Activated CD4-positive, alpha-beta T cell treated with anti-CD3 and anti-CD28 coated beads for 4 hours (primary cell): ENCODE data around the gene STK24.
"Not testable (repeated sequence)": the region's sequence is repeated elsewhere in the genome, so short reads cannot be mapped to it uniquely, and the experiment has no call there.

Source experiments
- DNase-seq, 2 donors: peaks; one replicate each; pipeline ENCODE4 v3.0.0-alpha.2; 2020

Gene STK24

DNA sequence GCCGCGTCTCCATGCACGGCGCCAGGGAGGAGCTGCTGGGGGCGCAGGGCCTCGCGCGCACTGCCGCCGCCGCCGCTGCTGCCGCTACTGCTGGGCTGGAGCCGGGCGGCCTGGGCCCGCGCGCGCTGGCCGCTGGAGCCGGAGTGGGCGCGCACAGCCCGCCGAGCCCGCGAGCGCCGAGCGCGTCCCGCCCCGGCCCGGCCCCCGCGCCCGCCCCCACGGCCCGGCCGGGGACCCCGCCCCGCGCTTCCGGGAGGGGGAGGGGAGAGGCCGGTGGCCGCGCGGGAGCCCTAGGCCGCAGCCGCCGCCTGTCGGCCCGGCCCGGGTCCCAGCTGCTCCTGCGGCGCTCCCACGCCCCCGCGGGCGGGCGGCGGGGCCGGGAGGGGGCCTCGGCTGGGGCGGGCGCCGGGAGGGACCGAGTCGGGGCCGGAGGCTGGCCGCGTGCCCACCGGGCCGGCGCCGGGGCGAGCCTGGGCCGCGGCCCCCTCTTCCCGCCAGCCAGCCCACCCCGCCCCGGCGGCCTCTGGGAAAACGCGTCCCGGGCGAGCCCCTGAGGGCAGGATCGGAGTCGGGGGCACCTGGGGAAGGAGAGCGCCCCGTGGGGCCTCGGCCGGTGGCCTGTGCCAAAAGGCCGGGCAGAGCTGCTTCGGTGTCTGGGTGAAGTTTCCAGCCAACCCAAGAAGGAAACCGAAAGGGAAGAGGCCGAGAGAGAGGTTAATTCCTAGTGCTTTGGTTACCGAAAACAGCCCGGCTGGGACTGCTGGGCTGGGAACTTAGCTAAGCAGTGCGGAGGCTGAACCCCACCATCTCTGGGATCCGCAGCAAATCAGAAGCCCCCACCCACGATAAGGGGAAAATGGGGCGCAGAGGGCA is at the start of gene STK24:
Gene STK24 (minus strand): TSS at position 145 of the 873 bp plus-strand sequence. CDS start 321 bp downstream, outside the sequence.
- DNase-seq: peak; percentile 50 to 57

DNA sequence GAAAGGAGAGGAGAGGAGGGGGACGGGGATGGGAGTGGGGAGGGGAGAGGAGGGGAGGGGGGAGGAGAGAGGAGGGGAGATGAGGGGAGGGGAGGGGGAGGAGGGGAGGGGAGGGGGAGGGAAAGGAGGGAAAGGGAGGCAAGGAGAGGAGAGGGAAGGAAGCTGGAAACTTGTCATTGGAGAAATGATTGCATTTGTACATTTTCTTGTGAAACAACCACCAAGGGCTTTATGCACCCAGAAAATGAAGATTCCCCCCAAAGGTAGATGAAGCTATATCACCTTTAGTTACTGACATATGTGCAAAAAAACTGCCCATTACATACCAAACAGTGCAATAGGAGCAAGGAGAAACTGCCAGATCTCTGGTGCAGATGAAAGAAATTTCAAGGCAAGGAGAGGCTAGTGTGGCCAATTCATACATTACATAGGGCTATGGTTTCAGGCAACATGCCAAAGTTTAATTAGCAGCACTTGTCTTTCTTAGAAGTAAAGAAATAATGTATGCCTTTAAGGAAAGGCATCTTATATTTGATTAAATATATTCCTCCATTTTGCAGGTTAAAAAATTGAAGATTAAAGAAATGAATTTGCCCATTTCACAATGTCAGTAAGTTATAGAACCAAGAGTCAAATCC is 49.5 kb upstream of the STK24 start:
- DNase-seq: no peak

GRCh38 chr13:98624589-98624988 is 47.7 kb upstream of the STK24 start:
- DNase-seq: not testable (repeated sequence)

DNA sequence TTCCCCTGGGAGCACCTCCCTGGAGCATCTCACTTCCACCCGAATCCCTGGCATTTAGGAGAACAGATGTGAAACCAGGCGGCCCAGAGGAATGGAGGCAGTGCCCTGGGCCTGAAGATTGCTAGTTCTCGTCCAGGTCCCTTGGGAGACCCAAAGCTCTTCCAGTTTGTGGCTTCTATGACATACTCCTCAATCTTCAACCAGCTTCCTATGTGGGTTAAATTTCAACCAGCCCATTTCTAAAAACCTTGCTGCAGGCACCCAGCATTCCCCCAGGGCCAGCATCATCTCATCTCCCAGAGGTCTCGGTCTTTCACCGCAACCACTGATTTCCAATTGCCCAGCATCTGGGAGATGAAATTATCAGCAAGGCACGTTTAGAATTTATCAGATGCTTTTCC is 46.0 kb upstream of the STK24 start:
- no peak for DNase-seq

- DNase-seq: no peak
Observed at GRCh38 chr13:98619556-98619955, 42.6 kb upstream of the STK24 start.

- DNase-seq: not testable (repeated sequence)
Observed at GRCh38 chr13:98615595-98615994, 38.7 kb upstream of the STK24 start.

GRCh38 chr13:98613591-98613990 is 36.7 kb upstream of the STK24 start:
- DNase-seq: no peak

DNA sequence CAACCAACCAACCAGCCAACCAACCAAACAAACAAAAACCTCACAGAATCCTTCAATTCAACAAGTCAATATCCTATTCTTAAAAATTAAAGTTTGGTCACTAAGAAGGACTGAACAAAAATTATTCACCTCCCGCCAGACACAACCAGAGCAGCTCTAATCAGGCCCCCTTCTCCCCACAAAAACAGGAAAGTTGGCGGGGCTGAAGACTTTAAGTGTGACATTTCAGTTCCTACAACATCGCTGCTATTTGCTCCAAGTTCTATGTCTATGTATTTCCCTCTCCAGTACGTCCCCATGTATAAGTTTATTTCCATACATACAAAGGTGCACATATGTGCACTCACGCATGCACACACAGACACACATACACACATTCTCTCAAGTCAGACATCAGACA is 32.8 kb upstream of the STK24 start:
- DNase-seq: no peak

GRCh38 chr13:98606296-98606695 is 29.4 kb upstream of the STK24 start:
- no peak for DNase-seq

GRCh38 chr13:98599502-98600328 is 22.8 kb upstream of the STK24 start:
- DNase-seq: no peak

DNA sequence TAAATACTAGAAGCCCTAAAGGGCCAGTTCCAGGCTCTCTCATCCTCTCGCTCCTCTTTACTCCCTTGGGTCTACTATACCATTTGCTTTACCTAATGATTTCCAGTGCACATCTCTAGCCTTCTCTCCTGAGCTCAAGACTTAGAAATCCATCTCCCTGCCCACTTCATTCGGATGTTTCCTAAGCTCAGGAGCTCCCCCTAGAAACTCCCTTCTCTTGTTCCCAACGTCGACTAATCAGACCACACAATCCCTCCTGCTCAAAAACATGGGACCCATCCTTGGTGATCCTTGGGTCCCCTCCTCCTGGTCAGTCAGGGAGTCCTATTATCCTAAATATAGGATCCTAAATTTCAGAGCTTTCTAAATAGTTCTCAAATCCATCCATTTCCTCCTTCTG is 21.1 kb upstream of the STK24 start:
- no peak for DNase-seq

GRCh38 chr13:98595134-98595533 is 18.2 kb upstream of the STK24 start:
- no peak for DNase-seq

GRCh38 chr13:98592362-98592732 is 15.4 kb upstream of the STK24 start:
- no peak for DNase-seq

DNA sequence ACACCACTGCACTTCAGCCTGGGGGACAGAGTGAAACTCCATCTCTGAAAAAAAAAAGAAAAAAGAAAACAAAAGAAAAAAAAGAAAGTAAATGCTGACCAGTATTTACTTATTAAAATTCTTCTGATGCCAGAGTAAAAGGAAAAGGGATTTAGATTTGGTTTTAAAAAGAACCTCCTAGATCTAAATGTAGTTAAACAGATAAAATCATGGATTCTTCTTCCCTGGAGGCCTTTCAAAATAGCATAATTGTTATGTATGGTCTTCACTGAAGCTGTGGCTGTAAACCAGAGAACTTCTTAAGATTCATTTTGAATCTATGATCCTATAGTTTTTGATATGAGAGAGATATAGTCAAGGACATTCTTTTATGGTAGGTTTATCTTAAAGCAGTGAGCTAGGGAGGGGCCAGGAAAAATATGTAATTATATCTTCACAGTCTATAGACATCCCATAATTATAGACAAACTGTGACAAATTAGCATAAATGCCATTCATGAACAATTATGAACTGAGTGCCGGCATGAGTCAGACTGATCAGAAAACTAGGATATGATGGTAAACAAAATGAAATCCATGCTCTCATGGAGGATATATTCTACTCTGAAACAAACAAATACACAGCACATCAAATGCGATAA is 14.9 kb upstream of the STK24 start:
- no peak for DNase-seq

DNA sequence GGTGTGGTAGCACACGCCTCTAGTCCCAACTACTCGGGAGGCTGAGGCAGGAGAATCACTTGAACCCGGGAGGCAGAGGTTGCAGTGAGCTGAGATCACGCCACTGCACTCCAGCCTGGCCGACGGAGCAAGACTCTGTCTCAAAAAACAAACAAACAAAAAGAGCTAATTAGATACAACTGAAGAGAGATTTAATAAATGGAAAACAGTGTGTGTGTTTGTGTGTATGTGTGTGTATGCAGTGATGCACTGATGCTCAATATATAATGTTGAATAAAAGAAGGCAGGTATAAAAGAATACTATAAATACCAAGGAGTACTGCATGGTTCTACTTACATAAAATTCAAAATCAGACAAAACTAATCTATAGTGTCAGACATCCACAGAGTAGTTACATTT is 13.6 kb upstream of the STK24 start:
- not testable (repeated sequence) for DNase-seq

- DNase-seq: not testable (repeated sequence)
Observed at GRCh38 chr13:98589516-98589915, 12.6 kb upstream of the STK24 start.

GRCh38 chr13:98586400-98587345 is 9.8 kb upstream of the STK24 start:
- no peak for DNase-seq

- DNase-seq: no peak
Observed at GRCh38 chr13:98585946-98586345, 9.0 kb upstream of the STK24 start.

GRCh38 chr13:98585398-98585754 is 8.5 kb upstream of the STK24 start:
- DNase-seq: no peak

- no peak for DNase-seq
Observed at GRCh38 chr13:98584668-98585397, 7.9 kb upstream of the STK24 start.

- no peak for DNase-seq
Observed at GRCh38 chr13:98582947-98583346, 6.0 kb upstream of the STK24 start.
